ENCODE measurements around the gene ZBED4. TPM values are rescaled to one million over a fixed set of nuclear protein-coding genes. Genes with fewer than 3 reads are reported as not detected.

The ZBED4 gene
- total and polyA plus RNA-seq, 12 donors, result 2.6 to 5.9 (median 4.2) TPM

DNA sequence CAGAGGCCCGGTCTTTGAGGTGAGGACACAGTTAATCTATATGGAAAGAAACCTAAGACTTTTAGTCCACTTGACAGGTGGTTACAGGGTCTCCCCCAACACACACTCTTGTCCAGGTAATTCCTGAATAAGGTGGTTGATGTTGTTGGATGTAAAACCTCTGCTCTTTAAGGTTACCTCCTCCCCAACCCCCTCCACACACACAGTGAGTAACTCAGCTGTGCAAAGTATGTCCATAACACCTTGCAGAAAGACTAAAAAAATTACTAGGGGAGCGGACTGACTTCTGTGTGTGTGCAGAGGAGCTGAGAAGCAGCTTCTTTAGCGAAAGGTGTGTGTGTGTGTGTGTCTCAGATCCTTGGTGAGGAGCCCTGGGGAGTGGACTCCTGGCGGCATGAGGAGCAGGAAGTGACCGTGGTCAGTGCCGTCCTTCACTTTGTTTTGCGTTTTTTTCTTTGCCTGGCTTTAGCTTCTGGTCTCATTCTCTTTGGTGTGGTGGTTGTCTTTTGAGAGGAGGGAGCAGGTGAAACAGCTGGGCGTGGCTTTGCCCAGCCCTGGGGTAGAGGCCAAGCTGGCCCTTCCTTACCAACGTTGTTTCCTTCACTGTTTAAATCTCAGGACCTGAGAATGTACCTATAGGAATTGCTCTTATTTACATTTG is 1.7 kb downstream of the ZBED4 start:
- Histone ChIP-seq H3K4me3 (peak overlapping the region in 6 of 10 donors; percentile 59 to 90 (median 72)), H3K4me1 (peaks cover 6 to 29% (median 24%) of the 10 kb centered on the region in 9 donors), H3K36me3 (peaks cover 0 to 5% (median 0%) of the 10 kb centered on the region in 9 donors), H3K9me3 (no peaks in the 10 kb centered on the region), H3K27me3 (peaks cover 0 to 5% (median 4%) of the 10 kb centered on the region in 7 donors), H3K27ac (peak overlapping the region in 2 of 10 donors; percentile 30 to 88)
- intact Hi-C loops (cut with DNase I), result loop anchor here in 3 of 10 donors (2.0 to 10.0 kb wide), 3 partner anchors 62 to 71 kb away; partner anchors contain the start of genes ALG12 (in 2 of the 3) and CRELD2 (in 2 of the 3)
- ATAC-seq (no peak), DNase-seq (no peak)
- WGBS, 2 donors, result 46 to 60% methylated on average over 9 of the region's 9 CpGs
- TF ChIP-seq, protein P1, sequence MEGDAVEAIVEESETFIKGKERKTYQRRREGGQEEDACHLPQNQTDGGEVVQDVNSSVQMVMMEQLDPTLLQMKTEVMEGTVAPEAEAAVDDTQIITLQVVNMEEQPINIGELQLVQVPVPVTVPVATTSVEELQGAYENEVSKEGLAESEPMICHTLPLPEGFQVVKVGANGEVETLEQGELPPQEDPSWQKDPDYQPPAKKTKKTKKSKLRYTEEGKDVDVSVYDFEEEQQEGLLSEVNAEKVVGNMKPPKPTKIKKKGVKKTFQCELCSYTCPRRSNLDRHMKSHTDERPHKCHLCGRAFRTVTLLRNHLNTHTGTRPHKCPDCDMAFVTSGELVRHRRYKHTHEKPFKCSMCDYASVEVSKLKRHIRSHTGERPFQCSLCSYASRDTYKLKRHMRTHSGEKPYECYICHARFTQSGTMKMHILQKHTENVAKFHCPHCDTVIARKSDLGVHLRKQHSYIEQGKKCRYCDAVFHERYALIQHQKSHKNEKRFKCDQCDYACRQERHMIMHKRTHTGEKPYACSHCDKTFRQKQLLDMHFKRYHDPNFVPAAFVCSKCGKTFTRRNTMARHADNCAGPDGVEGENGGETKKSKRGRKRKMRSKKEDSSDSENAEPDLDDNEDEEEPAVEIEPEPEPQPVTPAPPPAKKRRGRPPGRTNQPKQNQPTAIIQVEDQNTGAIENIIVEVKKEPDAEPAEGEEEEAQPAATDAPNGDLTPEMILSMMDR (IDR thresholded peaks at IDR 0.05), result no peak

DNA sequence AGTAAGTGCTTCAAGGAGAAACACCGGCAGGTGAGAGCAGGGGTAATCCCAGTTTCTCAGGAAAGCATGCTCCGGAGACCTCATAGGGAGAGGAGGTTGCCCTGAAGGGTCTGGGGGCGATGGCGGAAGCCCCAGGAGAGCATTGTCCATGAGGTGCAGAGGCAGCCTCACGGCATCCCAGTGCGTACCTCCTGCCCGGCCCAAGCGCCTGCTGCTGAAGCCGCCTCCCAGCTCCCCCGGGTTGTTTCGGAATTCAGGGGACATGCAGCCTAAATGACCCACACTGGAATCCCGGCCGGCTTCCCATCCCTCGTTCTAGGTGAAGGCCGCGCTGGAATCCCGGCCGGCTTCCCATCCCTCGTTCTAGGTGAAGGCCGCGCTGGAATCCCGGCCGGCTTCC is 2.7 kb downstream of the ZBED4 start:
- intact Hi-C loops (cut with DNase I), result loop anchor here in 2 of 10 donors (5.0 to 10.0 kb wide), 2 partner anchors 61 to 72 kb away; partner anchors contain the start of genes ALG12 (in 1 of the 2) and CRELD2 (in 1 of the 2)
- TF ChIP-seq, protein P1 (IDR thresholded peaks at IDR 0.05), result no peak
- Histone ChIP-seq H3K9me3 (no peaks in the 10 kb centered on the region), H3K27ac (no peak overlapping the region), H3K36me3 (peaks cover 0 to 5% (median 0%) of the 10 kb centered on the region in 9 donors), H3K4me3 (no peak overlapping the region), H3K27me3 (no peaks in the 10 kb centered on the region), H3K4me1 (peaks cover 6 to 30% (median 24%) of the 10 kb centered on the region in 9 donors)
- DNase-seq, result no peak
- no peak for ATAC-seq
- WGBS, 2 donors, result 86 to 90% methylated on average over 14 to 18 of the region's 23 CpGs

DNA sequence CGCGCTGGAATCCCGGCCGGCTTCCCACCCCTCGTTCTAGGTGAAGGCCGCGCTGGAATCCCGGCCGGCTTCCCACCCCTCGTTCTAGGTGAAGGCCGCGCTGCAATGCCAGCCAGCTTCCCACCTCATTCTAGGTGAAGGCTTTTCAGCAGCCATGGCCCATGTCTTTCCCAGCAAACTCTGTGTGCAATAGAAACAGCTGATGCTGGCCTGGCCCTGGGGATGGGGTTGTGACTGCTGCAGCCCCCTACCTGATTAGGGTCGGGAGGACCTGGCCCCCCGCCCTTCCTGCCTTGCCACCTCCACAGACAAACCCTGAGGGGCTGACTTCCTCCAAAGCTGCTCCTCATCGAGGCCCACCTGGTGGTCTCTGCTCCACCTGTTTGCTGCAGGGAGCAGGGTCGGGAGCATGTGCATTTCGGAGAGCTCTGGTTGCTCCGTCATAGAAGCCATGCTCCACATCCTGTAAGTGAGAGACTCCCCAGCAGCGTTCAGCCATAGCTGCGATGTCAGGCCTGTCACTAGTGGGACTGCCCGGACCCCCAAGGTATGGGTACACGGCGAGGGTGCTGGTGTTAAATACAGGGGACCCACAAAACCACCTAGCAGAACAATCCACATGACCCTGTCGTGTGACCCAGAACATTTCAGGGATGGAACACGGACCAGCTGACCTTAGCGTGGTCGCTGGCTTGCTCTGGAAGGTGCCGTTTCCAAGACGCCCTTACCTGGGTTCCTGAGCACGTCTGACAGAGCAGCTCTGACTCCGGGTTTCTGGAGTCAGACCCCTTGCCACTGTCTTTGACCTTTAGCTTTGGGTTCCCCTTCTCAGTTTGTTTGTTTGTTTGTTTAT is 3.3 kb downstream of the ZBED4 start:
- DNase-seq (no peak), ATAC-seq (no peak)
- 87% methylated on average over 29 to 31 of the region's 31 CpGs for WGBS, 2 donors
- Histone ChIP-seq H3K4me1 (peaks cover 6 to 37% (median 27%) of the 10 kb centered on the region in 9 donors), H3K27ac (no peak overlapping the region), H3K27me3 (no peaks in the 10 kb centered on the region), H3K9me3 (no peaks in the 10 kb centered on the region), H3K36me3 (peaks cover 0 to 5% (median 0%) of the 10 kb centered on the region in 9 donors), H3K4me3 (no peak overlapping the region)
- intact Hi-C loops (cut with DNase I), result loop anchor here in 2 of 10 donors (5.0 to 10.0 kb wide), 2 partner anchors 60 to 72 kb away; partner anchors contain the start of genes ALG12 (in 1 of the 2) and CRELD2 (in 1 of the 2)
- TF ChIP-seq, protein P1 (IDR thresholded peaks at IDR 0.05), result no peak

DNA sequence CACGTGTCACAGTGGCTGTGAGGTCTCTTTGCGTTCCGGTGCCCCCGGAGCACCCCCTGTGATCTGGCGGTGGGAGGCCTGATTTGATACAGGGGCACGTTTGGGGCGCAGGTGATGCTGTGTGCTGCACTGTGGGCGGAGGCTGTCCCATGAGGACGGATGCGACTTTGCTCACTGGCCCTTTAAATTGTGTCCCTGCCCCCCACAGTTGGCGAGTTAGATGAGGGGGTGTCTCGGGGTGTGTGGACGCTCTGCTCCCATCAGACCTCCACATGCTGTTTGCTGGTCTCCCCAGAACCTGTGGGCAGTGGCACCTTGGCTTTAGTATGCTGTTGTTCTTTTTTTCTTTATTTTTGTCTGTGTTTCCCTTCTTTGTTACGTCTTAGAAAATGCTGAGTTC is 5.2 kb downstream of the ZBED4 start:
- ATAC-seq, result no peak

More for the DNA sequence above, 5.2 kb downstream of the ZBED4 start:
- no peaks in the 10 kb centered on the region for H3K9me3 ChIP-seq
- no peaks in the 10 kb centered on the region for H3K27me3 ChIP-seq
- intact Hi-C loops (cut with DNase I), result loop anchor here in 2 of 10 donors (5.0 to 10.0 kb wide), 2 partner anchors 58 to 74 kb away; partner anchors contain the start of genes ALG12 (in 1 of the 2) and CRELD2 (in 1 of the 2)
- peaks cover 6 to 45% (median 21%) of the 10 kb centered on the region in 9 donors for H3K4me1 ChIP-seq
- no peak overlapping the region for H3K27ac ChIP-seq
- WGBS, 2 donors, result 84 to 85% methylated on average over 14 of the region's 14 CpGs
- no peak for DNase-seq
- peaks cover 0 to 5% (median 0%) of the 10 kb centered on the region in 9 donors for H3K36me3 ChIP-seq
- TF ChIP-seq, protein P1 (IDR thresholded peaks at IDR 0.05), result no peak
- no peak overlapping the region for H3K4me3 ChIP-seq
